ENCODE results near the gene RTF1. TPM values are rescaled to one million over a fixed set of nuclear protein-coding genes. Genes with fewer than 3 reads are reported as not detected.

The RTF1 gene
- total RNA-seq, 4 donors from 2014 or later: 22.0 to 66.9 (median 36.1) TPM

DNA sequence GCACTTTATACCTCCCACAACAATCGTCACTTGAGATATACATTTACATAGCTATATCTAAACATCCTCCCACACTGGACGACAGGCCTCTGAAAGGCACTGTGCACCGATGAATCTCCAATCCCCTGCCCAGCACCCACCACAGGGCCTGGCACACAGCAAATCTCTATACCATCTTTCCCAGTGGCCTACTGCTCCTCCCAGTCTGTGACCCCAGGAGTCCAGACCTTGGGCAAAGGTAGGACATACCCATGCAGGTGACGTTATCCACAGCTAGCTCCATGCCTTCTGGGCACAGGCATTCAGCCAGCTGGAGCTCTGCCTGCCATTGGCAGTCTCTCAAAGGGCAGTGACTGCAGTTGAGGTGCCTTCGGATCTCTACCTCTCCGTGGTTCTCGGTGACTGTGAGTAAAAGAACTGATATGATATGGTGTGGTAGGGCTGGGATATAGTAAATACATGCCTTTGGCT lies 91.0 kb downstream of the RTF1 start:
- WGBS: 55% methylated on average over 7 of the region's 7 CpGs
- H3K27ac ChIP-seq: no peak overlapping the region
- no peak for DNase-seq (ENCODE audit: low spot score in 2 of 2)
- H3K9me3 ChIP-seq: no peaks in the 10 kb centered on the region
- peaks cover 49% of the 10 kb centered on the region for H3K27me3 ChIP-seq
- no peak overlapping the region for H3K4me3 ChIP-seq
- H3K4me1 ChIP-seq: peaks cover 32% of the 10 kb centered on the region
- TF ChIP-seq, protein P1, sequence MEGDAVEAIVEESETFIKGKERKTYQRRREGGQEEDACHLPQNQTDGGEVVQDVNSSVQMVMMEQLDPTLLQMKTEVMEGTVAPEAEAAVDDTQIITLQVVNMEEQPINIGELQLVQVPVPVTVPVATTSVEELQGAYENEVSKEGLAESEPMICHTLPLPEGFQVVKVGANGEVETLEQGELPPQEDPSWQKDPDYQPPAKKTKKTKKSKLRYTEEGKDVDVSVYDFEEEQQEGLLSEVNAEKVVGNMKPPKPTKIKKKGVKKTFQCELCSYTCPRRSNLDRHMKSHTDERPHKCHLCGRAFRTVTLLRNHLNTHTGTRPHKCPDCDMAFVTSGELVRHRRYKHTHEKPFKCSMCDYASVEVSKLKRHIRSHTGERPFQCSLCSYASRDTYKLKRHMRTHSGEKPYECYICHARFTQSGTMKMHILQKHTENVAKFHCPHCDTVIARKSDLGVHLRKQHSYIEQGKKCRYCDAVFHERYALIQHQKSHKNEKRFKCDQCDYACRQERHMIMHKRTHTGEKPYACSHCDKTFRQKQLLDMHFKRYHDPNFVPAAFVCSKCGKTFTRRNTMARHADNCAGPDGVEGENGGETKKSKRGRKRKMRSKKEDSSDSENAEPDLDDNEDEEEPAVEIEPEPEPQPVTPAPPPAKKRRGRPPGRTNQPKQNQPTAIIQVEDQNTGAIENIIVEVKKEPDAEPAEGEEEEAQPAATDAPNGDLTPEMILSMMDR (IDR thresholded peaks at IDR 0.05): no peak
- no peak for TF ChIP-seq POLR2AphosphoS5 (IDR thresholded peaks at IDR 0.05)
- TF ChIP-seq EP300 (IDR thresholded peaks at IDR 0.05): no peak
- TF ChIP-seq POLR2A (IDR thresholded peaks at IDR 0.05): no peak
- H3K36me3 ChIP-seq: no peaks in the 10 kb centered on the region

DNA sequence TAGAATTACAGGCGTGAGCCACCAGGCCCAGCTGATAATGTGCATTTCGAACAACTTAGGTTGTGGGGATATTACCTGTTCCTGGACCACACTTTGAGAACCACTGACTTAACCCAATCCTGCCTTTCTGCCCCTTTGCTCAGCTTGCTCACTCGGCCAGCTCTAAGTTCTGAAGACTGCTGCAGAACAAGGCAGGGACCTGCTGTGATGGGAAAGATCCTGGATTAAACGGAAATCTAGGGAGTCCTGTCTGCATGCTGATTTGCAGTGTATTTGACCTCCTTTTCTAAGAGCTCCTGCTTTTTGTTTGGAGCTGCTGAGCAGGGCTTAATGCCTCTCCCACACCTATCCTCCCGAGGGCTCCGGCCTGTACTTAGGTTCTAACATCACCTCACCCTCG lies 93.8 kb downstream of the RTF1 start:
- H3K9me3 ChIP-seq: no peaks in the 10 kb centered on the region
- peaks cover 32% of the 10 kb centered on the region for H3K4me1 ChIP-seq
- 82% methylated on average over 6 of the region's 7 CpGs for WGBS
- no peak overlapping the region for H3K27ac ChIP-seq
- H3K27me3 ChIP-seq: peaks cover 40% of the 10 kb centered on the region
- no peaks in the 10 kb centered on the region for H3K36me3 ChIP-seq
- no peak for TF ChIP-seq EP300 (IDR thresholded peaks at IDR 0.05)
- TF ChIP-seq, protein P1 (IDR thresholded peaks at IDR 0.05): no peak
- TF ChIP-seq POLR2AphosphoS5 (IDR thresholded peaks at IDR 0.05): no peak
- no peak for TF ChIP-seq POLR2A (IDR thresholded peaks at IDR 0.05)
- H3K4me3 ChIP-seq: no peak overlapping the region
- no peak for DNase-seq (ENCODE audit: low spot score in 2 of 2)

DNA sequence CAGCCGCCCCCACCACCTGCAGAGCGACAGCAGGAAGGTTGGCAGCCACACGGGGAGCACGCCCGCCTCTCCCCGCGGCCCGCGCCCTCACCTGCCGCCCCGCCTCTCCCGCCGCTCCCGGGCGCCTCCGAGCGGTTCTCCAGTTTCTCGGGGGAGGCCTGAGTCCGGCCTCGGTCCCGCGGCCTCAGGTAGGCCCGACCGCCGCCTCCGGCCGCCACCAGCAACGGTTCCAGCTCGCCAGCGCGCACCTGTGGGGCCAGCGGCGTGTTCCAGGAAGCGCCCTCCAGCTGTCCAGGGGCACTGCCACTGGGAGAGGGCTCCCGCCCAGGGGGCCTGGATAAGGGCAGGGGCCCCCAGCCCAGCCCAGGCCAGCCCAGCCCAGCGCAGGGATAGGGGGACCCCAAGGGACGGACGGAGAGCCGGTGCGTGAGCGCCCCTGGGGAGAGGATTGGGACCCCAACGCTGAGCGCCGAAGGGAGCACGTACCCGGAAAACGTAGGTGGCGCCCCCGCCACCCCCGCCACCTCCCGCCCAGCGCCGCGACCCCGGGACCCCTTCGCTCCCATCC lies 94.5 kb downstream of the RTF1 start:
- peak overlapping the region; percentile 48 for H3K4me3 ChIP-seq
- no peak overlapping the region for H3K27ac ChIP-seq
- no peaks in the 10 kb centered on the region for H3K9me3 ChIP-seq
- WGBS: 10% methylated on average over 6 of the region's 56 CpGs
- H3K4me1 ChIP-seq: peaks cover 32% of the 10 kb centered on the region
- H3K36me3 ChIP-seq: no peaks in the 10 kb centered on the region
- peaks cover 40% of the 10 kb centered on the region for H3K27me3 ChIP-seq
- TF ChIP-seq POLR2AphosphoS5 (IDR thresholded peaks at IDR 0.05) (no peak), POLR2A (IDR thresholded peaks at IDR 0.05) (no peak), EP300 (IDR thresholded peaks at IDR 0.05) (no peak)
- TF ChIP-seq, protein P1 (IDR thresholded peaks at IDR 0.05): no peak
- no peak for DNase-seq (ENCODE audit: low spot score in 2 of 2)

DNA sequence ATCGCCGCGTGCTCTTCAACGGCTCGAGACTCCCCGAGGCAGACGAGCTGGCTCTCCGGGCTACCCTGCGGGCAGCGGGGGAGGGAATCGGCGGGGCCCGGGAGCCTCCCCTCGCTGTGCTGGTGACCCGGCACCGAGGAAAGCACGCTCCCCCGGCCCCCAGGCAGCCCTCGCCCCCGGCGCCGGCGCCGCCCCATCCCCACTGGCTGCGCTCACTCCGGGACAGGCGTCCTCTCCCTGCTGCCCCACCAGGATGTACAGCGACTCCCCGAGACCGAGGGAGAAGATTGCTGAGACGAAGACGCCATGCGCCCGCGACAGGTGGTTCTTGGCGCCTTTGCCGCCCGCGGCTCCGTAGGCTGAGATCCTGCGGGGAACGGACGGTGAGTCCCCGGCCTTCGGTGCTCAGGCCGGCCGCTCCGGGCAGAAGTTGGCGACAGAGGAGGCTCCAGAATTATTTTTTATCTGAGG lies 95.0 kb downstream of the RTF1 start:
- Histone ChIP-seq H3K27me3 (peaks cover 40% of the 10 kb centered on the region), H3K4me3 (peak overlapping the region; percentile 48), H3K9me3 (no peaks in the 10 kb centered on the region), H3K4me1 (peaks cover 32% of the 10 kb centered on the region), H3K36me3 (no peaks in the 10 kb centered on the region), H3K27ac (no peak overlapping the region)
- no peak for DNase-seq (ENCODE audit: low spot score in 2 of 2)
- WGBS: 0% methylated on average over 3 of the region's 49 CpGs
- no peak for TF ChIP-seq EP300 (IDR thresholded peaks at IDR 0.05)
- TF ChIP-seq POLR2AphosphoS5 (IDR thresholded peaks at IDR 0.05): no peak
- TF ChIP-seq, protein P1 (IDR thresholded peaks at IDR 0.05): no peak
- no peak for TF ChIP-seq POLR2A (IDR thresholded peaks at IDR 0.05)

DNA sequence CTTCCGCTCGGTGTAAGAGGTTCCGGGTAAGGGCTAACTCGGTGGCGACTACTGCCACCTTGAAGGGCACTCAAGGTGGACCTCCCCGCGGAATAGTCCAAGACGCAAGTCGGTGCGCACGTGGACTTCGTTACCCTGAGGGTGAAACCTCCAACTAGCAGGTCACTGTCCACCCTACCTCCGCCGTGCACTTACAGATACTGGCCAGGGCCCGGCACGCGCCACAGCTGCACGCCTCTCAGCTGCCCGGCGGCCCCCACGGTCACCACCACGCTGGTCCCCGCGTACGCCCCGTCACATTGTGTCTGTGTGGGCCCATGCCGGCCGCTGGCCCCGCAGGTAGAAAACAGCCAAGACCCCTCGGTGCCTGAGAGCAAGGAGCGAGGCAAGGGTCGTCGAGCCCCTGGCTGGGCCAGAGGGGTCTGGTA lies 95.6 kb downstream of the RTF1 start:
- no peak for DNase-seq (ENCODE audit: low spot score in 2 of 2)
- no peak for TF ChIP-seq POLR2AphosphoS5 (IDR thresholded peaks at IDR 0.05)
- TF ChIP-seq, protein P1 (IDR thresholded peaks at IDR 0.05): no peak
- no peak for TF ChIP-seq EP300 (IDR thresholded peaks at IDR 0.05)
- no peak for TF ChIP-seq POLR2A (IDR thresholded peaks at IDR 0.05)
- Histone ChIP-seq H3K4me3 (peak overlapping the region; percentile 48), H3K27ac (no peak overlapping the region), H3K9me3 (no peaks in the 10 kb centered on the region), H3K4me1 (peaks cover 32% of the 10 kb centered on the region), H3K36me3 (peaks cover 3% of the 10 kb centered on the region), H3K27me3 (peaks cover 40% of the 10 kb centered on the region)
- 6% methylated on average over 7 of the region's 33 CpGs for WGBS
